Skeletal muscle tissue (tissue), 1 donor: ENCODE measurements around the gene SLC10A4. TPM values are rescaled to one million over a fixed set of nuclear protein-coding genes. Genes with fewer than 3 reads are reported as not detected.

Experiments
- total RNA-seq: library from RNA; depleted of rRNA; stranded (reverse); fragments of >200 nt; gene quantifications from one replicate; pipeline ENCODE4 v1.2.3, GENCODE V29; 2014

The SLC10A4 gene
- total RNA-seq, 1 donor from 2014 or later, result 2.6 TPM

Other genes with a start within 250 kb of the SLC10A4 start
- 0.52 TPM for gene TEC, start 213.5 kb upstream of the SLC10A4 start, total RNA-seq
- gene SLAIN2, start 141.8 kb upstream of the SLC10A4 start, total RNA-seq, result 53.8 TPM
- not detected for gene ZAR1, start 6.9 kb downstream of the SLC10A4 start, total RNA-seq